Measurements from ENCODE around the gene MARCHF3. TPM values are rescaled to one million over a fixed set of nuclear protein-coding genes. Genes with fewer than 3 reads are reported as not detected.

The MARCHF3 gene
- total RNA-seq, 1 donor from 2014 or later = 34.5 TPM

DNA sequence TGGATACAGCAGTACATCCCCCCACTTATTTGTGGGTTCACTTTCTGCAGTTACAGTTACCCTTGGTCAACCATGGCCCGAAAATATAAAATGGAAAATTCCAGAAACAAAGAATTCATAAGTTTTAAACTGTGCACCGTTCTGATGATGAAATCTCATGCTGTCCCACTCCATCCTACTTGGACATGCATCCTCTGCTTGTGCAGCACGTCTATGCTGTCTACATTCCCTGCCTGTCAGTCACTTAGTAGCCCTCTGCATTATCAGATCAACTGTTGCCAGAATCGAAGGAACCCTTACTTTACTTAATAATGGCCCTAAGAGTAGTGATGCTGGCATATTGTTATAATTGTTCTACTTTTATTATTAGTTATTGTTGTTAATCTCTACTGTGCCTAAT, 14.6 kb downstream of the MARCHF3 start:
- no peak overlapping the region for H3K27ac Mint-ChIP-seq (ENCODE audit: unreplicated experiment)
- TF ChIP-seq, protein P1, sequence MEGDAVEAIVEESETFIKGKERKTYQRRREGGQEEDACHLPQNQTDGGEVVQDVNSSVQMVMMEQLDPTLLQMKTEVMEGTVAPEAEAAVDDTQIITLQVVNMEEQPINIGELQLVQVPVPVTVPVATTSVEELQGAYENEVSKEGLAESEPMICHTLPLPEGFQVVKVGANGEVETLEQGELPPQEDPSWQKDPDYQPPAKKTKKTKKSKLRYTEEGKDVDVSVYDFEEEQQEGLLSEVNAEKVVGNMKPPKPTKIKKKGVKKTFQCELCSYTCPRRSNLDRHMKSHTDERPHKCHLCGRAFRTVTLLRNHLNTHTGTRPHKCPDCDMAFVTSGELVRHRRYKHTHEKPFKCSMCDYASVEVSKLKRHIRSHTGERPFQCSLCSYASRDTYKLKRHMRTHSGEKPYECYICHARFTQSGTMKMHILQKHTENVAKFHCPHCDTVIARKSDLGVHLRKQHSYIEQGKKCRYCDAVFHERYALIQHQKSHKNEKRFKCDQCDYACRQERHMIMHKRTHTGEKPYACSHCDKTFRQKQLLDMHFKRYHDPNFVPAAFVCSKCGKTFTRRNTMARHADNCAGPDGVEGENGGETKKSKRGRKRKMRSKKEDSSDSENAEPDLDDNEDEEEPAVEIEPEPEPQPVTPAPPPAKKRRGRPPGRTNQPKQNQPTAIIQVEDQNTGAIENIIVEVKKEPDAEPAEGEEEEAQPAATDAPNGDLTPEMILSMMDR (IDR thresholded peaks at IDR 0.05) = no peak
- H3K4me1 Mint-ChIP-seq (ENCODE audit: unreplicated experiment) = peaks cover 12% of the 10 kb centered on the region
- DNase-seq (ENCODE audit: extremely low spot score, unreplicated experiment) = no peak
- peaks cover 5% of the 10 kb centered on the region for H3K9me3 Mint-ChIP-seq (ENCODE audit: unreplicated experiment)
- no peak overlapping the region for H3K4me3 Mint-ChIP-seq (ENCODE audit: unreplicated experiment)
- no peaks in the 10 kb centered on the region for H3K27me3 Mint-ChIP-seq (ENCODE audit: unreplicated experiment)
- peaks cover 3% of the 10 kb centered on the region for H3K36me3 Mint-ChIP-seq (ENCODE audit: unreplicated experiment)

- no peak overlapping the region for H3K27ac Mint-ChIP-seq (ENCODE audit: unreplicated experiment)
- H3K36me3 Mint-ChIP-seq (ENCODE audit: unreplicated experiment) = peaks cover 3% of the 10 kb centered on the region
- peaks cover 5% of the 10 kb centered on the region for H3K9me3 Mint-ChIP-seq (ENCODE audit: unreplicated experiment)
- no peak for DNase-seq (ENCODE audit: extremely low spot score, unreplicated experiment)
- no peak overlapping the region for H3K4me3 Mint-ChIP-seq (ENCODE audit: unreplicated experiment)
- H3K4me1 Mint-ChIP-seq (ENCODE audit: unreplicated experiment) = peaks cover 12% of the 10 kb centered on the region
- H3K27me3 Mint-ChIP-seq (ENCODE audit: unreplicated experiment) = no peaks in the 10 kb centered on the region
- TF ChIP-seq, protein P1 (IDR thresholded peaks at IDR 0.05) = no peak
Measured at GRCh38 chr5:127014573-127014972, 15.8 kb downstream of the MARCHF3 start.

- Mint-ChIP-seq H3K4me3 (ENCODE audit: unreplicated experiment) (no peak overlapping the region), H3K27me3 (ENCODE audit: unreplicated experiment) (no peaks in the 10 kb centered on the region), H3K9me3 (ENCODE audit: unreplicated experiment) (peaks cover 5% of the 10 kb centered on the region), H3K36me3 (ENCODE audit: unreplicated experiment) (peaks cover 3% of the 10 kb centered on the region), H3K4me1 (ENCODE audit: unreplicated experiment) (peaks cover 12% of the 10 kb centered on the region), H3K27ac (ENCODE audit: unreplicated experiment) (no peak overlapping the region)
- no peak for DNase-seq (ENCODE audit: extremely low spot score, unreplicated experiment)
- TF ChIP-seq, protein P1 (IDR thresholded peaks at IDR 0.05) = no peak
Measured at GRCh38 chr5:127013407-127013806, 17.0 kb downstream of the MARCHF3 start.

GRCh38 chr5:127012916-127013315, 17.4 kb downstream of the MARCHF3 start:
- H3K4me1 Mint-ChIP-seq (ENCODE audit: unreplicated experiment) = peaks cover 12% of the 10 kb centered on the region
- DNase-seq (ENCODE audit: extremely low spot score, unreplicated experiment) = no peak
- TF ChIP-seq, protein P1 (IDR thresholded peaks at IDR 0.05) = no peak
- peaks cover 3% of the 10 kb centered on the region for H3K36me3 Mint-ChIP-seq (ENCODE audit: unreplicated experiment)
- no peak overlapping the region for H3K4me3 Mint-ChIP-seq (ENCODE audit: unreplicated experiment)
- H3K27me3 Mint-ChIP-seq (ENCODE audit: unreplicated experiment) = no peaks in the 10 kb centered on the region
- H3K27ac Mint-ChIP-seq (ENCODE audit: unreplicated experiment) = no peak overlapping the region
- H3K9me3 Mint-ChIP-seq (ENCODE audit: unreplicated experiment) = peaks cover 5% of the 10 kb centered on the region

- no peaks in the 10 kb centered on the region for H3K27me3 Mint-ChIP-seq (ENCODE audit: unreplicated experiment)
- TF ChIP-seq, protein P1 (IDR thresholded peaks at IDR 0.05) = no peak
- peaks cover 5% of the 10 kb centered on the region for H3K9me3 Mint-ChIP-seq (ENCODE audit: unreplicated experiment)
- peaks cover 12% of the 10 kb centered on the region for H3K4me1 Mint-ChIP-seq (ENCODE audit: unreplicated experiment)
- no peak overlapping the region for H3K4me3 Mint-ChIP-seq (ENCODE audit: unreplicated experiment)
- H3K27ac Mint-ChIP-seq (ENCODE audit: unreplicated experiment) = no peak overlapping the region
- no peak for DNase-seq (ENCODE audit: extremely low spot score, unreplicated experiment)
- H3K36me3 Mint-ChIP-seq (ENCODE audit: unreplicated experiment) = peaks cover 3% of the 10 kb centered on the region
Measured at GRCh38 chr5:127011961-127012644, 18.3 kb downstream of the MARCHF3 start.
